HG02840 (cell line): ENCODE data around the gene RGS7BP.
A peak's percentile ranks its signal among the peaks of the same experiment; 100 is the strongest.

ENCODE experiments used
- ATAC-seq: cut with Tn5 transposase; IDR thresholded peaks from one replicate; pipeline ENCODE4 v1.9.1; 2021; ENCODE audit warnings: mild to moderate bottlenecking, moderate library complexity, moderate number of reproducible peaks; ENCODE audit not compliant: unreplicated experiment, low FRiP score

Gene RGS7BP

GRCh38 chr5:64505769-64506566, at the start of gene RGS7BP:
RGS7BP (plus strand) TSS chr5:64506015; CDS start chr5:64506625, 610 bp downstream.
- ATAC-seq = no peak

- no peak for ATAC-seq
Measured at GRCh38 chr5:64457846-64458245, 48.0 kb upstream of the RGS7BP start.

- ATAC-seq = no peak
Measured at GRCh38 chr5:64458948-64459347, 46.9 kb upstream of the RGS7BP start.

GRCh38 chr5:64462391-64462790, 43.4 kb upstream of the RGS7BP start:
- ATAC-seq = no peak

DNA sequence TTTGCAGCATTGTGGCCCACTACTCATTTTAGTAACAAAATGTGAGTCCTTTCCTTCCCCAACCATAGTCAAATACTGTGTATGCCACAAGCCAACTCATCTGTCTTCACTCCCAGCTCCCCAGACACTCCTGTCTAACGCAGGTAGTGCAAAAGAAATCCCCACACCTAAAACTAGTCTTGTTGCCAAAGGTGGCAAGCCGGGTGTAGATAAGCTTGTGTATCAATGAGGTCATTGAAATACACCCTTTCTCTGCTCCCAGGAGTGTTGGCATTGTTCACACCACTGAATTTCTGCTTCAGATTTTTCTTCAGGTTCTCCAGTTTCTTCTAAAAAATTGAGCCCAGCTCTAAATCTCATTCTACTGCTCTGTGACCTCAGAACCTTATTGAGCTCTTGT, 19.7 kb upstream of the RGS7BP start:
- ATAC-seq = no peak

DNA sequence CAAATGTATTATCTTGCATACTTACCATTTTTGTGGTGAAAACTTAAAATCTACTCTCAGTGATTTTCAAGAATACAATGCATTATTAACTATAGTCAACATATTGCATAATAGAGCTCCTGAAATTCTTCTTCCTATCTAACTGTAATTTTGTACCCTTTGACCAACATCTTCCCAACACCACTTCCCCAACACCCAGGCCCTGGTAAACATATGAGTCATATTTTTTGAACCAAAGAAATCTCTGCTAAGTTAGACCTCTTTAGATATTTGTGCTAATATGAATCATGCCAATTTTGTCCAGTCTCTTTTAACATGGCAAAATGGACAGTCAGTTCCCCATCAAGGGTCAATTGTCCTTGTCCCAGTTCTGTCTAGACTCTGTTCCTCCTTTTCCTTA, 18.5 kb upstream of the RGS7BP start:
- ATAC-seq = no peak

GRCh38 chr5:64489857-64490256, 16.0 kb upstream of the RGS7BP start:
- ATAC-seq = no peak

DNA sequence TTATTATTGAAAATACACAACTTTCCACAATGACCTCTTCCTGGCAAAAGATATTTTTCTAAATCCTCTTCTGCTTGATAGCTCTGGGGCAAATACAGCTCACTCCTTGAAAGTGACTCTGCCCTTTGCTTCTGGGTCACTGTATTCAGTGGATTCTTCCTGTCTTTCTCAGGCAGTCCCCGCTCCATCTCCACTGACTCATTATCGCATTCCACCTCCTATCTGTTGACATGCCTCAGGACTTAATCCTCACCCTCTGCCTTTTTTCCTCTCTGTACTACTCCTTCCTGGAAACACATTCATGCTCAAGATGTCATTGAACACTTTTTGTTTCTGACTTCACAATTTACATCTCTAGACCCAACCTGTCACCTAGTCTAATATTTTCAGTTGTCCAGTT, 8.4 kb upstream of the RGS7BP start:
- ATAC-seq = no peak

DNA sequence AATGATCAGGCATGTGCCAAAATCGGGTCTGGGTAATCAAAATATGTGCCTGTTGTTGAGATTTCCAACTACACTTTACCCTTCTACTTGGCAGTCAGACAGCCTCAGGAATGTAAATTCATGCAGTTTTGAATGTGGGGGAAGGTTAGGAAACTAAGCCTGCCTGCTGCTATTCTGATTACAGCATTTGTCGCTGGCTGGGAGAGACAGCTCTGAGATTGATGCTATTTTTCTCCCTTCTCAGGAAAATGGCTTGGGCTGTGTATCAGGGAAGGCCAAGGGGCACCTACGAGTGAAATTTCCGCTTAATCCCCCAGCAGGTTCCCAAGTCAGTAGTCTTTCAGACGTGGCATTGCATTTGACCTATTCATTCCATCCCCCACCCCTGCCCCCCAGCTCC, 3.6 kb upstream of the RGS7BP start:
- no peak for ATAC-seq

DNA sequence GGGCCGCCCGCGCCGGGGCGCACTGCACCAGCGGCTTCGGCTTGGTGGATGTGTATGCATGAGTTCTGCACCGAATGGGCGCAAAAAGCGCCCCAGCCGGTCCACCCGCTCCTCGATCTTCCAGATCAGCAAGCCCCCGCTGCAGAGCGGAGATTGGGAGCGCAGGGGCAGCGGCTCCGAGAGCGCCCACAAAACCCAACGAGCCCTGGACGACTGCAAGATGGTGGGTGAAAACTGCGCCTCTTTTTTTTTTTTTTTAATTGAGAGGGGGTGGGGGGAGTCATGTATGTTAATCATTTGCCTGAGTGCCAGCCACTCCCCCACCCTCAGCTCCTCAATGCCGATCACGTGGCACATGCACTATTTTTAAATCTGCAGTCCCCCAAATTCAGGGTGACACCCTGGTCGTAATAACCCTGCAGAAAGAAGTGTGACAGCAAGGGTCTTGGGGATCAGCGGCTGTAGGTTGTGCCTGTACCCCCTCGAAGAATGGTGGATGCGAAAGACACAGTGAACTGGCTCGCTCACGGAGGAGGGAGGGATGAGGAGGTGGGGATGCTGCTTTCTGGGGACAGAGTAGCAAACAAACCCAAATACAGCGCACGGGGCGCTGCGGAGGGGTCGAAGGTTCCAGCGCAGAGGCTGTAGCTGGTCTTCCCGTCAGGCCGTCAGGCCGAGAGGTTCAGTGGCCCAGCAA, 900 bp downstream of the RGS7BP start:
- no peak for ATAC-seq

DNA sequence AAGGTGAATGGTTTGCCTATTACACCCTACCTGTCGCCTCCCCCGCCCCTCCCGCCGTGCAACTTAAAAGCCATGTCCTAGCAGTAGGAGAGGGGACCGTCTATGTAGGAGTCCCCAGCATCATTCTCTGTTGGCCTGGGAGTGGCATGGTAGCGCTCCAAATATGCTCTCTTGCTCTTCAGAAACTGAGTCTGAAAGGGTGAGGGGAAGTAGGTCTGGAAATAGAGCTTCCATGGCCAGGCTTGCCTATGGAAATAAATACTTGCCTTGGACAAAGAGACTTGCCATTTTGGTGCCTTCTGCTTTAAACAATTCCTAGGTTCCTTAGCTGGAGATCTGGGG, 1.4 kb downstream of the RGS7BP start:
- ATAC-seq = no peak

DNA sequence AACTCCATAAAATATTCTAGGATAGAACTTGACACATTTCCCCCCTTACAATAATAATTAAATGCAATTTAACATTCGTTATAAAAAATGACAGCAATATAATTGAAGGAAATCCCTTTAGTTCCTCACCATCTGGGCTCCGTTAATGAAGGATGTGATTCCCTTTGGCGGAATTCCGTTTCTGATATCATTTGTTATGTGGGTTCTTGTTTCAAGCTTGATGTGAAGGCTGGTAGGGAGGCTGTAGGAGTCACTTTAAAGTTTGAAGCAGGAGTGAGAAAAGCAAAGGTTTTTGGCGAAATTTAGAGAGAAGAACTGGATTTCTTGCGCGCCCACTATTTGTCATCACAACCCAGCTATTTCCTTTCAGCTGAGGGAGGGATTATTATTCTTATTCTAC, 4.0 kb downstream of the RGS7BP start:
- no peak for ATAC-seq

GRCh38 chr5:64513492-64513891, 7.7 kb downstream of the RGS7BP start:
- ATAC-seq = no peak

- no peak for ATAC-seq
Measured at GRCh38 chr5:64514612-64515011, 8.8 kb downstream of the RGS7BP start.

GRCh38 chr5:64516216-64516615, 10.4 kb downstream of the RGS7BP start:
- no peak for ATAC-seq

- ATAC-seq = peak; percentile 86
Measured at GRCh38 chr5:64518793-64519192, 13.0 kb downstream of the RGS7BP start.

GRCh38 chr5:64519263-64519662, 13.4 kb downstream of the RGS7BP start:
- no peak for ATAC-seq

DNA sequence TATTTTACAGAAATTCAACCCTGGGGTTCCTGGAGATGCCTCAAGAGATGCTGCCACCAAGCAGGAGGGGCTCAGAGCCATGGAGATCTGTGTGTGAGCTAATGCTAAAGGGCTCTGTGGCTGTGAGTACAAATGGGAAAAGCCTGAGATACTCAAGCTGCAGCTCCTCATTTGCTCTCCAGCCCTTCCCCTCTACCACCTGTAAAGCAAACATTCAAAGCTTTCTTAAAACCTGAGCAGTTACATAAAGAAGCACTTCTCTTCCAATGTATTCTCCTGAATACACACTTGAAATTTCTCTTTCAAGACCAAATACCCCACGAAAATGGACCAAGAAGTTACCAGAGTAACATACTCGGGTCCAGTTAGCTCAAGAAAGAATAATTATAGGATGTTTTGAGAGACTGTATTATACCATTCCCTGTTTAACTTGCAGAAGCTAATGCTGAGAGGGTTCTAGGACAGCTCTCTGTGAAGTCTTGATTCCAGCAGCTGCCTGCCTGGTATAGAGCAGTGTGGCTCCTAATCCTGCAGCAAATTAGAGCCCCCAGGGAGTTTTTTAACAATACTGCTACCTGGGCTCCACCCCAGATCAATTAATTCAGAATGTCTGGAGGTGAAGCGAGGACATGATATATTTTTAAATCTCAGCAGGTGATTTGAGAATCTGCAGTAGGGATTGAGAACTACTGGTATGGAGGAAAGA, 21.1 kb downstream of the RGS7BP start:
- no peak for ATAC-seq

GRCh38 chr5:64530076-64530475, 24.3 kb downstream of the RGS7BP start:
- no peak for ATAC-seq

DNA sequence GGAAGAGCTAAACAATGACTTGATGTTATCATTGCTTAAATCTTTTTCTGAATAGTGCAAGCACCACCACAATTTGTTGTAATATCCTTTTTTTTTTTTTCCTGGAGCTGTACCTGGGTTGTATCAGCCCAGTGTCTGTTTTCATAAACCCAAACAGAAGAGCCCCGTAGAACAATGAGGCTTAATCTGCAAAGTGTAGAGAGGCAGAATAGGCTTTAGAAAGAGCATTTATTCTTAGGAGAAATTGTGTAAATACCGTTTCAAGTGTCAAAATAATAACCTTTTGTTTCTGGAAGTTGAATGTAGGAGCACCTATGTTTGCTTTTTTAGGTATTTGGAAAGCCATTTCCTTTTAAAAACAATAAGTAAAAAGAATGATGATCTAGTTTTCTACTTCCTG, 26.4 kb downstream of the RGS7BP start:
- no peak for ATAC-seq

GRCh38 chr5:64532657-64533056, 26.8 kb downstream of the RGS7BP start:
- ATAC-seq = no peak

DNA sequence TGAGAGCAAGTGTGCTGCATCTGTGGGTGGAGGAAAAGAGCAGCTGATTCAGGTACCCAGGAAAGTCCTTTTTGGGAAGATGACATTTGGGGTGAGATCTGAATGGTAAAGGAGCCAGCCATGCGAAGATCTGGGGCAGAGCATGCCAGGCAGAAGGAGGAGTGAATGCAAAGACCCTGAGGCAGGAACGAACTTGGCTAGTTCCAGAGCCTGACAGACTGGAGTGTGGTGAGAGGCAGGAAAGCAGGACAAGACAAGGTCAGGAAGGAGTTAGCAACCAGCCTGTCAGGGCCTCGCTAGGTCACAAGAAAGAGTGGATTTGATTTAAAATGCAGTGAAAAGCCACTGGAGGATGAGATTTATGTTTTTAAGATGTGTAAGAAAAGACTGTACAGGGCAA, 28.2 kb downstream of the RGS7BP start:
- no peak for ATAC-seq
